ENCODE results near the gene SLC35F5. TPM values are rescaled to one million over a fixed set of nuclear protein-coding genes. Genes with fewer than 3 reads are reported as not detected.
A peak's percentile ranks its signal among the peaks of the same experiment; 100 is the strongest.

The SLC35F5 gene
- polyA plus RNA-seq, 2 of the 4 experiments (the other 2 are of a cell fraction) = 45.6 to 86.6 TPM

GRCh38 chr2:113712941-113713340, 43.5 kb downstream of the SLC35F5 start:
- ATAC-seq = no peak
- H3K4me2 ChIP-seq = no peak overlapping the region
- ChIA-PET CTCF (no interaction called here), POLR2A (no interaction called here)
- H3K4me1 ChIP-seq = no peaks in the 10 kb centered on the region
- no peak for DNase-seq (ENCODE audit: low read depth in 1 of 2, low spot score in 1 of 2)
- no peak overlapping the region for H3K4me3 ChIP-seq
- no peak overlapping the region for H3K27ac ChIP-seq
- no peak for FAIRE-seq
- WGBS (ENCODE audit: missing lambda C conversion rate) = 95% methylated on average over 2 of the region's 2 CpGs
- no peaks in the 10 kb centered on the region for H3K9me3 ChIP-seq
- no peak for TF ChIP-seq CBX2 (IDR thresholded peaks at IDR 0.05; ENCODE audit: borderline replicate concordance, low read depth)
- no peak for TF ChIP-seq HOXA7 (CRISPR knock-in tag; IDR thresholded peaks at IDR 0.05)

DNA sequence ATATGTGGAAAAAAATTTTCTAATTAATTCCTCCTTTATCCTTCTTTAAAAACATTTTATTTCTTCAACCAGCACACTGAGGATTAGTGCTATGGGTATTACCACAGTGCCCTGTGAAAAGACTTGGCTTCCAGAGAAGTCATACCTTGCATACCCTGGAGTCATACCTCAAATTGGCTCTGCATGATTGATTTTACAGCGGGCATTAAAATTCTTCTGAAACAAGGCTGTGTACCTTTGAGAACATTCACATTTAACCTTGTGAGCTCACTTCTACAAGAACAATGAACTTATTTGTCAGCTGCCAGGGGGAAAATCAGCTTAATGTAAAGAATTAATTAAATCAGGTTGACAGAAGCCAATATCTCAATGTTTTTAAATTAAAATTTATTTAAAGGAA, 44.6 kb downstream of the SLC35F5 start:
- ATAC-seq = no peak
- WGBS (ENCODE audit: missing lambda C conversion rate) = 94% methylated on average over 1 of the region's 1 CpG
- ChIA-PET CTCF (interaction anchor here (1.0 kb wide), 1 partner anchor 9 kb away, joined by 5 read pairs; no protein-coding TSS in a partner anchor), POLR2A (no interaction called here)
- H3K4me3 ChIP-seq = no peak overlapping the region
- no peaks in the 10 kb centered on the region for H3K4me1 ChIP-seq
- TF ChIP-seq CHD4 (IDR thresholded peaks at IDR 0.05; ENCODE audit: borderline replicate concordance) (no peak), JUNB (IDR thresholded peaks at IDR 0.05) (no peak)
- no peak overlapping the region for H3K27ac ChIP-seq
- DNase-seq (ENCODE audit: low read depth in 1 of 2, low spot score in 1 of 2) = no peak
- H3K4me2 ChIP-seq = no peak overlapping the region
- H3K9me3 ChIP-seq = no peaks in the 10 kb centered on the region
- FAIRE-seq = no peak

GRCh38 chr2:113709022-113709421, 47.4 kb downstream of the SLC35F5 start:
- DNase-seq (ENCODE audit: low read depth in 1 of 2, low spot score in 1 of 2) (no peak), FAIRE-seq (no peak), ATAC-seq (no peak)
- H3K4me3 ChIP-seq = no peak overlapping the region
- WGBS (ENCODE audit: missing lambda C conversion rate) = 91% methylated on average over 3 of the region's 3 CpGs
- H3K4me2 ChIP-seq = no peak overlapping the region
- ChIA-PET CTCF (interaction anchor here (1.5 kb wide), 1 partner anchor 12 kb away, joined by 4 read pairs; no protein-coding TSS in a partner anchor), POLR2A (no interaction called here)
- H3K4me1 ChIP-seq = no peaks in the 10 kb centered on the region
- H3K27ac ChIP-seq = no peak overlapping the region
- TF ChIP-seq E2F6 (IDR thresholded peaks at IDR 0.05; ENCODE audit: borderline replicate concordance, low read depth) = no peak
- TF ChIP-seq RNF2 (IDR thresholded peaks at IDR 0.05; ENCODE audit: borderline replicate concordance, low read depth) = no peak
- no peak for TF ChIP-seq POLR2A (IDR thresholded peaks at IDR 0.05; ENCODE audit: low read length)
- TF ChIP-seq USF2 (IDR thresholded peaks at IDR 0.05) = no peak
- TF ChIP-seq JUN (IDR thresholded peaks at IDR 0.05) = no peak
- TF ChIP-seq CBX2 (IDR thresholded peaks at IDR 0.05; ENCODE audit: borderline replicate concordance, low read depth) = no peak
- no peak for TF ChIP-seq HMGXB4 (CRISPR knock-in tag; IDR thresholded peaks at IDR 0.05; ENCODE audit: borderline replicate concordance)
- no peak for TF ChIP-seq RCOR1 (IDR thresholded peaks at IDR 0.05; ENCODE audit: low read depth, low read length)
- TF ChIP-seq ESRRA (IDR thresholded peaks at IDR 0.05; ENCODE audit: borderline replicate concordance, low read length) = no peak
- no peak for TF ChIP-seq CHD4 (IDR thresholded peaks at IDR 0.05; ENCODE audit: borderline replicate concordance)
- TF ChIP-seq ZFP36 (IDR thresholded peaks at IDR 0.05; ENCODE audit: borderline replicate concordance, partially characterized antibody) = no peak
- TF ChIP-seq NFE2L2 (conservative IDR thresholded peaks at IDR 0.05; ENCODE audit: low read length) = no peak
- no peak for TF ChIP-seq MYC (IDR thresholded peaks at IDR 0.05; ENCODE audit: borderline replicate concordance, low read length)
- TF ChIP-seq CBX8 (IDR thresholded peaks at IDR 0.05) = no peak
- TF ChIP-seq NPAS2 (CRISPR knock-in tag; IDR thresholded peaks at IDR 0.05; ENCODE audit: borderline replicate concordance) = no peak
- H3K9me3 ChIP-seq = no peaks in the 10 kb centered on the region

DNA sequence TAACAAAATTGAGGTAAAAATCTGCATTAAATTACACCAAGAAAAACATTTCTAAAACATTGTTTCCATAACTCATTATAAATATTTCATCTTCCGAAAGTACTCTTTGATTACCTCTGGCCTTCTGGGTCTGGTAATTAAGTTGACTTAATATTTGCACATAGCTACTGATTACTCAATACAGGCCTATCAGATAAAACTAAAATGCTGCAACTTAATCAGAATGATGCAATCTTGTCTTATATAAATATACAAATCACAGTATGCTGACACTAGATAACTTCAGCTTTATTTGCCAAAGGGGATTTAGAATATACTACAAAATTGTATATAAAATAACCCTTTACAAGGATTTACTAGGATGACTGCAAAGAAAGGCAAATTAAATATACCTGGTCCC, 49.3 kb downstream of the SLC35F5 start:
- no peak overlapping the region for H3K4me3 ChIP-seq
- H3K4me1 ChIP-seq = no peaks in the 10 kb centered on the region
- ATAC-seq (no peak), DNase-seq (ENCODE audit: low read depth in 1 of 2, low spot score in 1 of 2) (no peak), FAIRE-seq (no peak)
- WGBS (ENCODE audit: missing lambda C conversion rate) = 93% methylated on average over 1 of the region's 1 CpG
- H3K27ac ChIP-seq = no peak overlapping the region
- CTCF ChIA-PET = no interaction called here
- no peak overlapping the region for H3K4me2 ChIP-seq
- H3K9me3 ChIP-seq = no peaks in the 10 kb centered on the region
- POLR2A ChIA-PET = no interaction called here
- TF ChIP-seq RAD21 (conservative IDR thresholded peaks at IDR 0.05 in 1 of 2, IDR thresholded peaks at IDR 0.05 in 1 of 2) (no peak), CEBPB (IDR thresholded peaks at IDR 0.05) (0 out of 4 replicates have a peak, but pooled peaks of 1 of the 2 experiments have one; percentile 15)

Measured in A549 (cell line).